ENCODE data around the gene FBXW9.

DNA sequence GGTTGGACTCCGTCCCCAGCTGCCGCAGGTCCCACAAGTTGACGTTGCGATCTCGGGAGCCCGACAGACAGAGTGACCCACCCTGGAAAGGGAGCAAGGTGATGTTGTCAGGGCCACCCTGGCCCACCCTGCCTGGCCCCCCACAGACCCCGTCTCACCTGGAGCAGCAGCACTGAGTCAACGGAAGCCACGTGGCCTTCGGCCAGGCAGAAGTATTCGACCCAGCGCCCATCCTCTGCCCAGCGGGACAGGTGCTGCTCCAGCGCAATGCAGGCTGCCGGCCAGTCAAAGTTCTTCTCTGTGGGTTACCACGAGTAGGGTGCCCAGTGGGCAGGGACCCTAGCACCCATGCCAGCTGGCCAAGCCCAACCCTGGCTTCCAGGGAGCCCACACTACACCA lies 1.8 kb downstream of the FBXW9 start:
- TF ChIP-seq POLR2A (IDR thresholded peaks at IDR 0.05) = no peak
- TF ChIP-seq, protein P1, sequence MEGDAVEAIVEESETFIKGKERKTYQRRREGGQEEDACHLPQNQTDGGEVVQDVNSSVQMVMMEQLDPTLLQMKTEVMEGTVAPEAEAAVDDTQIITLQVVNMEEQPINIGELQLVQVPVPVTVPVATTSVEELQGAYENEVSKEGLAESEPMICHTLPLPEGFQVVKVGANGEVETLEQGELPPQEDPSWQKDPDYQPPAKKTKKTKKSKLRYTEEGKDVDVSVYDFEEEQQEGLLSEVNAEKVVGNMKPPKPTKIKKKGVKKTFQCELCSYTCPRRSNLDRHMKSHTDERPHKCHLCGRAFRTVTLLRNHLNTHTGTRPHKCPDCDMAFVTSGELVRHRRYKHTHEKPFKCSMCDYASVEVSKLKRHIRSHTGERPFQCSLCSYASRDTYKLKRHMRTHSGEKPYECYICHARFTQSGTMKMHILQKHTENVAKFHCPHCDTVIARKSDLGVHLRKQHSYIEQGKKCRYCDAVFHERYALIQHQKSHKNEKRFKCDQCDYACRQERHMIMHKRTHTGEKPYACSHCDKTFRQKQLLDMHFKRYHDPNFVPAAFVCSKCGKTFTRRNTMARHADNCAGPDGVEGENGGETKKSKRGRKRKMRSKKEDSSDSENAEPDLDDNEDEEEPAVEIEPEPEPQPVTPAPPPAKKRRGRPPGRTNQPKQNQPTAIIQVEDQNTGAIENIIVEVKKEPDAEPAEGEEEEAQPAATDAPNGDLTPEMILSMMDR (IDR thresholded peaks at IDR 0.05) = no peak
